M059J (cell line): ENCODE results near the gene GSTCD. TPM values are rescaled to one million over a fixed set of nuclear protein-coding genes. Genes with fewer than 3 reads are reported as not detected.
"Not testable (repeated sequence)": the region's sequence is repeated elsewhere in the genome, so short reads cannot be mapped to it uniquely, and the experiment has no call there.

Experiments
- DNase-seq: peaks from one replicate; pipeline ENCODE4 v3.0.0-alpha.2; 2012; ENCODE audit warnings: low read depth
- total RNA-seq: library from RNA; depleted of rRNA; stranded (reverse); fragments of >200 nt; shearing (Covaris generic); gene quantifications from 2 replicates; pipeline ENCODE4 v1.2.3, GENCODE V29; 2014; rRNA removed

The GSTCD gene
- 13.7 and 15.4 TPM in 2 replicates for total RNA-seq

GRCh38 chr4:105708181-105709080, at the start of gene GSTCD, which contains the start of gene INTS12:
Gene GSTCD, plus strand, starts transcription at chr4:105708784. Its CDS starts 8,830 bp downstream, at chr4:105717614.
Gene INTS12, minus strand, starts transcription at chr4:105708689. Its CDS starts 8,684 bp downstream, at chr4:105700005.
- peak; percentile 82 for DNase-seq

- no peak for DNase-seq
Observed at GRCh38 chr4:105659190-105659589, 49.4 kb upstream of the GSTCD start.

GRCh38 chr4:105661028-105661427, 47.6 kb upstream of the GSTCD start:
- no peak for DNase-seq

- DNase-seq, result no peak
Observed at GRCh38 chr4:105662935-105663675, 45.5 kb upstream of the GSTCD start.

- DNase-seq, result peak; percentile 54
Observed at GRCh38 chr4:105666693-105667092, 41.9 kb upstream of the GSTCD start.

- DNase-seq, result no peak
Observed at GRCh38 chr4:105670684-105671083, 37.9 kb upstream of the GSTCD start.

GRCh38 chr4:105671301-105671700, 37.3 kb upstream of the GSTCD start:
- no peak for DNase-seq

- peak; percentile 7 for DNase-seq
Observed at GRCh38 chr4:105674011-105674410, 34.6 kb upstream of the GSTCD start.

- DNase-seq, result peak; percentile 49
Observed at GRCh38 chr4:105677709-105678108, 30.9 kb upstream of the GSTCD start.

- peak; percentile 43 for DNase-seq
Observed at GRCh38 chr4:105679186-105679585, 29.4 kb upstream of the GSTCD start.

- DNase-seq, result no peak
Observed at GRCh38 chr4:105683038-105683437, 25.5 kb upstream of the GSTCD start.

GRCh38 chr4:105686571-105686970, 22.0 kb upstream of the GSTCD start:
- no peak for DNase-seq

GRCh38 chr4:105694812-105695211, 13.8 kb upstream of the GSTCD start:
- not testable (repeated sequence) for DNase-seq

GRCh38 chr4:105695832-105696231, 12.8 kb upstream of the GSTCD start:
- not testable (repeated sequence) for DNase-seq

GRCh38 chr4:105698607-105699006, 10.0 kb upstream of the GSTCD start:
- DNase-seq, result no peak

GRCh38 chr4:105707782-105708180, 803 bp upstream of the GSTCD start:
- no peak for DNase-seq

- peak; percentile 30 for DNase-seq
Observed at GRCh38 chr4:105709081-105709450, 482 bp downstream of the GSTCD start.

- DNase-seq, result no peak
Observed at GRCh38 chr4:105710012-105710600, 1.5 kb downstream of the GSTCD start.

- no peak for DNase-seq
Observed at GRCh38 chr4:105710678-105711077, 2.1 kb downstream of the GSTCD start.

- peak; percentile 8 for DNase-seq
Observed at GRCh38 chr4:105712766-105713165, 4.2 kb downstream of the GSTCD start.

GRCh38 chr4:105714071-105714521, 5.5 kb downstream of the GSTCD start:
- peak; percentile 39 for DNase-seq

- DNase-seq, result no peak
Observed at GRCh38 chr4:105714932-105715331, 6.3 kb downstream of the GSTCD start.
